ENCODE measurements around the gene DYSF.
"Not testable (repeated sequence)": the region's sequence is repeated elsewhere in the genome, so short reads cannot be mapped to it uniquely, and the experiment has no call there.

DYSF gene

DNA sequence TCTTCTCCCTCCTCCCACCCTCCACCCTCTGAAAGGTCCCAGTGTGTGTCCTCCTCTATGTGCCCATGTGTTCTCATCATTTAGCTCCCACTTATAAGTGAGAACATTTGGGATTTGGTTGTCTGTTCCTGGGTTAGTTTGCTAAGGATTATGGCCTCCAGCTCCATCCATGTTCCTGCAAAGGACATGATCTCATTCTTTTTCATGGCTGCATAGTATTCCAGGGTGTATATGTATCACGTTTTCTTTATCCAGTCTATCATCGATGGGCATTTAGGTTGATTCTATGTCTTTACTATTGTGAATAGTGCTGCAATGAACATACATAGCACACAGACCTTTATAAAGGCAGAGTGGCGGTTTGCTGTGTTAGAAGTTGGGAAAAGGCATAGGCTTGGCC, 38.2 kb downstream of the DYSF start:
- H3K4me1 ChIP-seq; H3K36me3 ChIP-seq (replicated peaks); H3K27me3 ChIP-seq (ENCODE audit: low read depth); H3K9me3 ChIP-seq; in situ Hi-C loops (cut with MboI; ENCODE audit: low sequenced_read_pairs); DNase-seq (ENCODE audit: low spot score in 2 of 2); H3K4me3 ChIP-seq: not testable (repeated sequence)

DNA sequence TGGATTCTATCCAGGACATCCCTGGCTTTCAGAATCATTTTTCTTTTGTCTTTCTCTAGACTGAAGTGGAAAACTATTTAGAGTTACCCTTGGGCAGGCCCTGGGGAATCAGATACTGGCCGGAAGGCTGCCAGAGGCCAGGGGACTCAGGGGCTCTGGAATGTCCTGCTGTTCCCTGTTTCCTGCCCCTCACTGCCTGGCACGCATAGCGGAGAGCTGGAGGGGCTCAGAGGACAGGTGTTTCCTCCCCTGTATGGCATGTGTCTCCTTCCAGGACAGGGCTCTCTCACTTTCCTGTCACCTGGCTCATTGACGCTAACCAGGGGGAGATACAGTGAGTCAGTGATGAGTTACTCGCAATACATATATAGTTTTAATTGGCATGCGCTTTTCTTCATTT, 38.8 kb downstream of the DYSF start:
- Histone ChIP-seq H3K27me3 (ENCODE audit: low read depth) (peaks cover 3% of the 10 kb centered on the region; the same call in 1 of the 2 replicates), H3K9me3 (no peaks in the 10 kb centered on the region), H3K4me1 (no peaks in the 10 kb centered on the region), H3K4me3 (no peak overlapping the region), H3K36me3 (replicated peaks) (no peaks in the 10 kb centered on the region)
- DNase-seq (ENCODE audit: low spot score in 2 of 2) = no peak
- in situ Hi-C loops (cut with MboI; ENCODE audit: low sequenced_read_pairs) = no loop called here

DNA sequence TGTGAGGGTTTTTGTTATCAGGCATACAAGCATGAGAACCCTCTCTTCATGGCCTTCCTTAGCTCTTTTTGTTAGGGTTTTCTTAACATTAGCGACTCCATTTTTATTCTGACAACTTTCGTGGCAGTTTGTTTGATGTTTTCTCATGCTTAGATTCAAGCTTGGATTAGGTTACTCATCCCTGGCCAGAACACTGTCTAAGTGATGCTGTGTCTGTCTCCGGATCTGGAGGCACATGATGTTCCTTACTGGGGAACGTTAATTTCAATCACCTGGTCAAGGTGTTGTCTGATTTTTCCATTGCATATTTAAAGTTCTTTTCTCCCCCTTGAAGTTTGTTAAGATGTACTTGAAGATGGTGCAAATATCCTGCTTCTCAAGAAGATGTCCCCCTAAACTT, 40.7 kb downstream of the DYSF start:
- no peaks in the 10 kb centered on the region for H3K9me3 ChIP-seq
- no peaks in the 10 kb centered on the region for H3K36me3 ChIP-seq (replicated peaks)
- no peaks in the 10 kb centered on the region for H3K4me1 ChIP-seq
- H3K4me3 ChIP-seq = no peak overlapping the region
- in situ Hi-C loops (cut with MboI; ENCODE audit: low sequenced_read_pairs) = no loop called here
- no peaks in the 10 kb centered on the region for H3K27me3 ChIP-seq (ENCODE audit: low read depth)
- DNase-seq (ENCODE audit: low spot score in 2 of 2) = no peak

DNA sequence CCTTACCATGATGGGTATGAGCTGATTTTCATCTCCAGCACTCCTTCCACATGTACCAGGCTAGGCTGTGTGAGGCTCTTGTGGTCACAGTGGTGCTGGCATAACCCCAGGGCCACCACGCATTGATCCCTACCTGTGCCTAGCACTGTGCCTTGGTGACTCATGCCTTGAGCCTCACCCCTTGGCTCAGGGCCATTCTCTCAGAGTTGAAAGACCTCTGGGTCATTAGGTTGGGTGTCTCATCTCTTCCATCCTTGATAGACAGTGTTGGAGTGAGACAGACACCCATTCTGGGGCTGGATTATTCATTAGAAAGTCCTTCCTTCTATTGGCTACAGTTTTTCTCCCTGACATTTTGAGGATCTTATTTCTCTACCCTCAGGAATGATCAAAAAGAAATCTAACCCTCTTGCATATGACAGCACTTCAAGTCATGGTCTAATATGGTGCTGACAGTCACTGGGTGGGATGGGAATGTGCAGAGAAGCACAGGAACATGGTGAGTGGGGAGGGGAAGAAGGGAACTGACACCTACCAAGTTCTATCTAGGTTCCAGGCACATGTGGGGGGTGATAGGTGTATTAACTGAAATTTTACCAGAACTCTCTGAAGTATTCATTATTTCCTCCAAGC, 41.3 kb downstream of the DYSF start:
- Histone ChIP-seq H3K36me3 (replicated peaks) (no peaks in the 10 kb centered on the region), H3K4me1 (no peaks in the 10 kb centered on the region), H3K27me3 (ENCODE audit: low read depth) (no peaks in the 10 kb centered on the region), H3K4me3 (no peak overlapping the region), H3K9me3 (no peaks in the 10 kb centered on the region)
- in situ Hi-C loops (cut with MboI; ENCODE audit: low sequenced_read_pairs) = no loop called here
- DNase-seq (ENCODE audit: low spot score in 2 of 2) = no peak

DNA sequence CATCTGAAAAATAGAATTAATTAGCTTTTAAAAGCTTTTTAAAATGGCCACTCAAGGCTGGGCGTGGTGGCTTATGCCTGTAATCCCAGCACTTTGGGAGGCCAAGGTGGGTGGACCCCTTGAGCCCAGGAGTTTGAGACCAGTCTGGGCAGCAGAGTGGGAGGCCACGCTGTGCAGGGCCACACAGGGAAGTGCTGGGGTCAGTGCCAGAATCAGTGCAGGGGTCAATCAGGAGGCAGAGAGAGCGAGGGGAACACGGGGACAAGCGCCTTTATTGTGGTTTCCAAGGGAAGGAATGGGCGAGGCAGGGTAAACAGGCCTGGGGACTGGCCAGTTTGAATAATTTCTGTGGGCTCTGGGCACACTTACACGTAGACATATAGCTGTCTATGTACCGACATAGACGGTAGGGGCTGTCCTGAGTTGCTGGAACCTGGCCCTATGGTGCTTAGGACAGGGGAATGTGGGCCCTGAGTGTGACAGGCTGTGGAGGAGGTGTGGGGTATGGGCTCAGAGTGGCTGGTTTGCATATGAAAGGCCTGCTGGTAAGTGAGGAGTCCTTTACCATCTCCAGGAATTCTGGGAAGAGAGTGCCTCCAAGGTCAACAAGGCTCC, 42.9 kb downstream of the DYSF start:
- no peaks in the 10 kb centered on the region for H3K4me1 ChIP-seq
- no peaks in the 10 kb centered on the region for H3K9me3 ChIP-seq
- in situ Hi-C loops (cut with MboI; ENCODE audit: low sequenced_read_pairs) = no loop called here

DNA sequence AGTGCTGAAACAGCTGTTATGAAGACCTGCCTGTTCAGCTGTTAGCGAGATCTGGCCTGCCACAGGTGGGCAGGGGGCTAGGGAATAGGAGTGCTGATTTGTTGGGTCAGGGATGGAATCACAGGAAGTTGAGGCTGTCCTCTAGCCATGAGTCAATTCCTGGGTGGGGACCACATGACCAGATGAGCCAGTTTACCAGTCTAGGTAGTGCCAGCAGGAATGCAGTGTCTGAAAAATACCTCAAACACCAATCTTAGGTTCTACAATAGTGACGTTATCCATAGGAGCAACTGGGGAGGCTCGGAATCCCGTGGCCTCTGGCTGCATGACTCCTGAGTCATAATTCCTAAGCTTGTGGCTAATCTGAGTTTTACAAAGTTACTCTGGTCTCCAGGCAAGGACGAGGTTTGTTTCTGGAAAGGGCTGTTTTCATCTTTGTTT, 44.9 kb downstream of the DYSF start:
- H3K4me1 ChIP-seq = no peaks in the 10 kb centered on the region
- no peaks in the 10 kb centered on the region for H3K27me3 ChIP-seq (ENCODE audit: low read depth)
- in situ Hi-C loops (cut with MboI; ENCODE audit: low sequenced_read_pairs) = no loop called here

More for the DNA sequence above, 42.9 kb downstream of the DYSF start:
- Histone ChIP-seq H3K36me3 (replicated peaks) (no peaks in the 10 kb centered on the region), H3K4me3 (no peak overlapping the region), H3K27me3 (ENCODE audit: low read depth) (no peaks in the 10 kb centered on the region)
- peak in 1 of 2 experiments; percentile 43 for DNase-seq (ENCODE audit: low spot score in 2 of 2)

DNA sequence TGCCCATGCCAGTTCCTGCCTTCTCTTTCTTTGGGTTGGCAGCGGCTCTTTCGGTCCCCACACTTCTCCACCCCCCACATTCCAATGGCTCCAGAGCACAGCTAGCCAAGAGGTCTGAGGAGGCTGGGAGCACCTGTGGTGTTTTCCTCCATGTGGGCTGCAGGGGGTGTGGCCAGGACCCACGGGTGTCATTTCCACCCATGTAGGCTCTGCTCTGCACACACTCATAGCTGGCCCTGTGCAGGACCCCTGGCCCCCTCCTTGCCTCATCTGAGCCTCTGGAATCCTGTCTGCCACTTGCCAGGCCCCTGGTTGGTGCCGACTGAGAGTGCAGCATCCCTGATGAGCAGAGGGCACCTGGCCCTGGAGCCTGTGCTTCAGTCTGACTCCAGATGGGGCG, 46.3 kb downstream of the DYSF start:
- in situ Hi-C loops (cut with MboI; ENCODE audit: low sequenced_read_pairs) = no loop called here
- no peaks in the 10 kb centered on the region for H3K36me3 ChIP-seq (replicated peaks)
- no peak for DNase-seq (ENCODE audit: low spot score in 2 of 2)
- no peaks in the 10 kb centered on the region for H3K27me3 ChIP-seq (ENCODE audit: low read depth)
- H3K4me1 ChIP-seq = no peaks in the 10 kb centered on the region
- no peak overlapping the region for H3K4me3 ChIP-seq
- H3K9me3 ChIP-seq = no peaks in the 10 kb centered on the region

More for the DNA sequence above, 44.9 kb downstream of the DYSF start:
- no peaks in the 10 kb centered on the region for H3K9me3 ChIP-seq
- no peak overlapping the region for H3K4me3 ChIP-seq
- DNase-seq (ENCODE audit: low spot score in 2 of 2) = no peak
- H3K36me3 ChIP-seq (replicated peaks) = no peaks in the 10 kb centered on the region

DNA sequence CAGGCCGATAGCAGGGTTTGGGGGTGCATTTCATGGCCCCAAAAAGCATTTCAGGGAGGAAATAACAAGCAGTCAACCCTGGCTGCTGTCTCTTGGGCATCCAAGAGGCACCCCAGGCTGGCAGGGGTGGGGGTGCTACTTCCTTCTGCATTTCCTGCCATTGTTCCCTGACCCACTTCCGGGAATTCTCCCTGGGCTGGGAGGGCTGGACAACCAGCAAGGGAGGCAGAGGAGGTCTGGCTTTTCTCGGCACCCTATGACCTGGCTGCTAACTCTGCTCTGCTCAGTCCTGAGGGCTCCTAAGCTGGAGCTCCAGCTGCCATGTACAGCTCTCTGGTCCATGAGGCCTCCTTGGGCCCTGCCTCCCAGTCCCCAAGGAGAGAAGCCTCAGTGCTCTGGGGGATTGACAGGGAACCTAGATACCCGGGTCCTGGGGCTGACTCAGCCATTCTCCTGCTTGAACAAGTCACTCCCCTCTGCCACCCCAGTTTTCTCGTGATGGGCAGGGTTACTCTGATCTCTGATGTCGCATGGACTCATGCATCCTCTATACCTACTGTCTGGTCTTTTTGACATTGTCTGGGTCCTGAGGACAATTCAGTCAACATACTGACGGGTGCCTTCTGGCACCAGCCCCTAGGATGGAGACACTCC, 47.2 kb downstream of the DYSF start:
- Histone ChIP-seq H3K4me3 (no peak overlapping the region), H3K4me1 (no peaks in the 10 kb centered on the region), H3K9me3 (no peaks in the 10 kb centered on the region), H3K36me3 (replicated peaks) (no peaks in the 10 kb centered on the region), H3K27me3 (ENCODE audit: low read depth) (no peaks in the 10 kb centered on the region)
- DNase-seq (ENCODE audit: low spot score in 2 of 2) = no peak
- in situ Hi-C loops (cut with MboI; ENCODE audit: low sequenced_read_pairs) = no loop called here

DNA sequence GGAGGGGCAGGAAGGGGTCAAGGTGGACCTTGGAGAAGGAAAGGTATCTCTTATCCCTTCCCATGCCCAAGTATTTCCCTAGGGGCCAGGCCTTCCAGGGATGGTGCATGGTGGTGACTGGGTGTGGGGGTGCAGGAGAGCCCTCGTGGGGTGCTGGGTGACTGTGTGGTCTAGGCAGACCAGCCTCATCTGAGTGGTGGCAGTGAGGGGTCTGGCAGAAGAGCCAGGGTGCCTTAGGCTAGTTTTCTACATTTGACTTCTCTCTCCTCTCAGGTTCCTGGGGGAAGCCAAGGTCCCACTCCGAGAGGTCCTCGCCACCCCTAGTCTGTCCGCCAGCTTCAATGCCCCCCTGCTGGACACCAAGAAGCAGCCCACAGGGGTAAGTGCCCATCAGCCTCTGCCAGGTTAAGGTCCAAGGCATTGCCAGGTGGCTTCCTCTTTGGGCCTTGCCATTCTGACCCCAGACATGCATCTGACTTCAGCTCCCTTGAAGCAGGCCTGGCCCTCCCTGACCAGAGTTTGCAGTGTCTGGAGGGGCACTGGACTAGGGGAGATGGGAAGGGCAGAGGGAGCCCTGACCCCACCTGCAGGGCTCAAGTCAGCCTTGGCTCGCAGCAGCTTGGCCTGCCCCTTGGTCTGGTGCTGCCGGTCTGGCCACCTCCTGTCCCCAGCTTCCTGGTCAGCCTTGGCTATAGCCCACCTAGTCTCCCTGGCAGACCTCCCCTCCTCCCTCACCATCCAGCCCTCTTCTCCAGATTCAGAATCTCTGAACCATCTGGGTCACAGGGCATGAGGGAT, 49.8 kb downstream of the DYSF start:
- in situ Hi-C loops (cut with MboI; ENCODE audit: low sequenced_read_pairs) = no loop called here
- no peak for DNase-seq (ENCODE audit: low spot score in 2 of 2)
- no peaks in the 10 kb centered on the region for H3K36me3 ChIP-seq (replicated peaks)

DNA sequence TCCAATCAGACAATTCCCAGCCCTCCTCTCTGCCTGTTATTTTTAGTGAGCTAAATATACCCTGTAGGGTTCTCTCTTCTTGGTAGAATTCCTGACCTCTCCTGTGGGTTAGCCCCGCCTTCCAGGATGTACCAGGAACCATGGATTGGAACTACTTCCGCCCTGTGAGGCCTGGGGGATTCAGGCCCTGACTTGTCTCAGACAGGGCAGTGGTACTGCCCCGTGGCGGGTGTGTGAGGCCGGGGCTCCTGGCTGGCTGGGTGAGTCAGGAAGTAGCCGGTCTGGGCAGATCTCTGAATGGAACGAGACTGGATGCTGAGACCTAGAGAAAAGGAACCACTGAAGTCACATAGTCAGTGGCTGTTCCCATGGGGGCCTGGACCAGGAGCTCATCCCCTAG, 50.5 kb downstream of the DYSF start:
- no peak for DNase-seq (ENCODE audit: low spot score in 2 of 2)
- Histone ChIP-seq H3K27me3 (ENCODE audit: low read depth) (no peaks in the 10 kb centered on the region), H3K36me3 (replicated peaks) (no peaks in the 10 kb centered on the region), H3K4me3 (no peak overlapping the region), H3K9me3 (no peaks in the 10 kb centered on the region), H3K4me1 (no peaks in the 10 kb centered on the region)
- in situ Hi-C loops (cut with MboI; ENCODE audit: low sequenced_read_pairs) = no loop called here

More for the DNA sequence above, 49.8 kb downstream of the DYSF start:
- no peaks in the 10 kb centered on the region for H3K27me3 ChIP-seq (ENCODE audit: low read depth)
- H3K4me3 ChIP-seq = no peak overlapping the region
- no peaks in the 10 kb centered on the region for H3K4me1 ChIP-seq
- H3K9me3 ChIP-seq = no peaks in the 10 kb centered on the region

DNA sequence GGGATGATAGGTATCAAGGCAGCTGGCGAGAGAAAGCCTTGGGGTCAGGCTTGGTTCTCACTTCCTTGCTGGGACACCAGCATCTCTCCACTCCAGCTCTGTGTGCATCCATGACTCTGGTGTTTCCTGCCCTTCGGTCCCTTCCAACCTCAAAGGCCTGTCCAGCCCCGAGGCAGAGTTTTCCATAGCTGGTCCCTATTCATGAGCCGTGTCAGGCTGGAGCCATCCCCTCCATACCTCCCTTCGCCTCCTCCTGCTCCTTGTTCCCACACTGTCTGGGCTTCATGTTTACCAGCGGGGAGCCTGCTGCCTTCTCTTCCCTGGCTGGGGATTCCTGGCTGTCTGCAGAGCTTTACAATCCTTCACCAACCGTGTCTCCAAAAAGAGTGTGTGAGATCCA, 51.2 kb downstream of the DYSF start:
- no peak overlapping the region for H3K4me3 ChIP-seq
- H3K36me3 ChIP-seq (replicated peaks) = no peaks in the 10 kb centered on the region
- H3K4me1 ChIP-seq = no peaks in the 10 kb centered on the region
- H3K9me3 ChIP-seq = no peaks in the 10 kb centered on the region
- no peaks in the 10 kb centered on the region for H3K27me3 ChIP-seq (ENCODE audit: low read depth)
- in situ Hi-C loops (cut with MboI; ENCODE audit: low sequenced_read_pairs) = loop anchor here (5.0 kb wide), 2 partner anchors 202 to 352 kb away; no protein-coding TSS in a partner anchor
- no peak for DNase-seq (ENCODE audit: low spot score in 2 of 2)

DNA sequence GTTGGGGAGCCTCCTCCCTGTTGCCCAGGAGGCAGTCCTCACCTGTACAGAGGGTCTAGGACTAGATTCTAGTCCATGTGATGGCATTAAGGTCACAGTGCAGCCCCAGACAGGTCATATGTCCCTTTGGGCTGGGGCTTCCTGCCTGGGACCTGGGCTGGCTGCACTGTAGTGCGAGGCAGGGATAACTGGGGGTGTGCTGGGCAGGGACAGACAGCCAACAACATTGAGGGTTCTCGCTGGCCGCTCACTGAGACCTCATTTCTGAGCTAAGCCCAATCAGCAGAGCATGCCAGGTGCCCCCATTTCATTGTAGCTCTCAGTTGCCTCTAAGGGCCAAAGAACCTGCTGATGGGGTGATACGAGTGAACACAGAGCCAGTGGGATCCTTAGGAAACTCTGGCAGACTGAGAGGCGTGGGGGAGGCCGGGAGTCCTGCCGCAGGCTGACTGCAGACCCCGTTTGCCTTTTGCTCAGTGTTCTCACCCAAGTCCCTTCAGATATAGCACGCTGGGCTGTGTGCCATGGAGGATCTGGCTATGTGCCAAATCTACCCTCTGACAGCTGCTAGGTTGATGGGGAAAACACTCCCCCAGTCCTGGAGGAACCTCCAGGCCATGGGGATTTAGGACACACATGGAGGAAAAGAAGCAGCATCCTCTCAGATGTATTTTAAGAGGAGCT, 51.9 kb downstream of the DYSF start:
- Histone ChIP-seq H3K27me3 (ENCODE audit: low read depth) (no peaks in the 10 kb centered on the region), H3K36me3 (replicated peaks) (no peaks in the 10 kb centered on the region), H3K4me1 (no peaks in the 10 kb centered on the region), H3K4me3 (no peak overlapping the region), H3K9me3 (no peaks in the 10 kb centered on the region)
- in situ Hi-C loops (cut with MboI; ENCODE audit: low sequenced_read_pairs) = loop anchor here (5.0 kb wide), 2 partner anchors 203 to 353 kb away; no protein-coding TSS in a partner anchor
- no peak for DNase-seq (ENCODE audit: low spot score in 2 of 2)

DNA sequence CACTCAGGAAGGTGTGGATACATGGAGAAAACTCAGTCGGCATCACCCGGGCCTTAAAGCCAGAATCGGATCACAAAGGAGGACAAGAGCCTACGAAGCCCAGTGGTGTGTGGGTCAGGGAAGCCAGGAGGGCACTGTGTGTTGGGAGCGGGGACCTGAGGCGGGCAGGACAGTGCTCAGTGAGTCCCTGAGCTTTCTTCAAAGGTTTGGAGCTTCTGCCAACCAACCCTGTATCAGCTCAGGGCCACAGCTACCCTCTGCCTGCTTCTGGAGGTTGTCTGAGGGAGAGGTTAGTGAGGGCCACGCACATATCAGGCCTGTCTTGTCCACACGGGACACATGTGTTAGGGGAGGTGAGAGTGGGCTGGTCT, 52.4 kb downstream of the DYSF start:
- Histone ChIP-seq H3K9me3 (no peaks in the 10 kb centered on the region), H3K27me3 (ENCODE audit: low read depth) (no peaks in the 10 kb centered on the region)
- in situ Hi-C loops (cut with MboI; ENCODE audit: low sequenced_read_pairs) = loop anchor here (5.0 kb wide), 2 partner anchors 203 to 353 kb away; no protein-coding TSS in a partner anchor

More for the DNA sequence above, 52.4 kb downstream of the DYSF start:
- no peaks in the 10 kb centered on the region for H3K4me1 ChIP-seq
- DNase-seq (ENCODE audit: low spot score in 2 of 2) = no peak
- H3K36me3 ChIP-seq (replicated peaks) = no peaks in the 10 kb centered on the region
- H3K4me3 ChIP-seq = no peak overlapping the region

Data from HAP-1 (cell line).